ENCODE data around the gene CLMN.
"Not testable (repeated sequence)": the region's sequence is repeated elsewhere in the genome, so short reads cannot be mapped to it uniquely, and the experiment has no call there.

Gene CLMN

GRCh38 chr14:95141684-95142083 is 178.0 kb downstream of the CLMN start:
- DNase-seq (ENCODE audit: low read depth in 2 of 3, low spot score in 2 of 3) = no peak

- DNase-seq (ENCODE audit: low read depth in 2 of 3, low spot score in 2 of 3) = no peak
Measured at GRCh38 chr14:95140060-95140858, 179.4 kb downstream of the CLMN start.

GRCh38 chr14:95138876-95139275 is 180.8 kb downstream of the CLMN start:
- no peak for DNase-seq (ENCODE audit: low read depth in 2 of 3, low spot score in 2 of 3)

GRCh38 chr14:95138455-95138854 is 181.3 kb downstream of the CLMN start:
- DNase-seq (ENCODE audit: low read depth in 2 of 3, low spot score in 2 of 3) = not testable (repeated sequence)

GRCh38 chr14:95137804-95138167 is 181.9 kb downstream of the CLMN start:
- DNase-seq (ENCODE audit: low read depth in 2 of 3, low spot score in 2 of 3) = no peak

GRCh38 chr14:95137164-95137803 is 182.4 kb downstream of the CLMN start:
- DNase-seq (ENCODE audit: low read depth in 2 of 3, low spot score in 2 of 3) = no peak

- no peak for DNase-seq (ENCODE audit: low read depth in 2 of 3, low spot score in 2 of 3)
Measured at GRCh38 chr14:95136631-95137030, 183.1 kb downstream of the CLMN start.

- DNase-seq (ENCODE audit: low read depth in 2 of 3, low spot score in 2 of 3) = no peak
Measured at GRCh38 chr14:95134304-95134933, 185.3 kb downstream of the CLMN start.

GRCh38 chr14:95133282-95133681 is 186.4 kb downstream of the CLMN start:
- no peak for DNase-seq (ENCODE audit: low read depth in 2 of 3, low spot score in 2 of 3)

GRCh38 chr14:95132760-95133159 is 186.9 kb downstream of the CLMN start:
- DNase-seq (ENCODE audit: low read depth in 2 of 3, low spot score in 2 of 3) = no peak
